WTC11 (cell line): ENCODE data around the gene TMEM259. TPM values are rescaled to one million over a fixed set of nuclear protein-coding genes. Genes with fewer than 3 reads are reported as not detected.

Source experiments
- ATAC-seq: fragments of 200-7000 bp; cut with Tn5 transposase; 2 replicates; pipeline ENCODE4 v1.10.0; 2021; ENCODE audit warnings: mild to moderate bottlenecking, moderate library complexity
- CTCF ChIA-PET: fragments of 300-600 bp; sonication (Branson Sonifier 250); formaldehyde crosslinking; loops from one replicate; lab custom pipeline; 2021; ENCODE audit warnings: antibody characterized with exemption; lab: Charles Lee
- POLR2A ChIA-PET: fragments of 350-600 bp; sonication (Branson Sonifier 250); formaldehyde crosslinking; loops from one replicate; lab custom pipeline; 2021; ENCODE audit warnings: antibody characterized with exemption; lab: Charles Lee
- DNase-seq: peaks from one replicate; pipeline ENCODE4 v3.0.0; 2021; ENCODE audit warnings: low spot score
- H3K27ac Mint-ChIP-seq: 2 replicates; pipeline ENCODE4 v1.8.0; 2021; ENCODE audit warnings: mixed read lengths
- H3K27me3 Mint-ChIP-seq: 2 replicates; pipeline ENCODE4 v1.8.0; 2021; ENCODE audit warnings: low read depth, mild to moderate bottlenecking, moderate library complexity, mixed read lengths
- H3K36me3 Mint-ChIP-seq: 2 replicates; pipeline ENCODE4 v1.8.0; 2021; ENCODE audit warnings: mixed read lengths
- H3K4me1 Mint-ChIP-seq: 2 replicates; pipeline ENCODE4 v1.8.0; 2022; ENCODE audit warnings: mixed read lengths
- H3K4me3 Mint-ChIP-seq: 2 replicates; pipeline ENCODE4 v1.8.0; 2021; ENCODE audit warnings: mild to moderate bottlenecking, moderate library complexity, mixed read lengths
- H3K9me3 Mint-ChIP-seq: 2 replicates; pipeline ENCODE4 v1.8.0; 2021; ENCODE audit warnings: mixed read lengths
- FOXK1 ChIP-seq: sonication (generic); formaldehyde crosslinking; IDR thresholded peaks from 2 replicates; pipeline ENCODE4 v1.8.0; 2022; ENCODE audit warnings: mild to moderate bottlenecking, moderate library complexity, missing genetic modification reagents
- GTF2I ChIP-seq: fragments of 250-450 bp; sonication (Bioruptor Pico); conservative IDR thresholded peaks from 2 replicates; pipeline ENCODE4 v1.4.0; 2021; ENCODE audit warnings: mild to moderate bottlenecking
- HMGA2 ChIP-seq: fragments of 250-450 bp; sonication (Bioruptor Pico); IDR thresholded peaks from 2 replicates; pipeline ENCODE4 v1.4.0; 2021; ENCODE audit warnings: mild to moderate bottlenecking, moderate library complexity
- JUN ChIP-seq: sonication (generic); formaldehyde crosslinking; IDR thresholded peaks from 2 replicates; pipeline ENCODE4 v1.8.0; 2023; ENCODE audit warnings: mild to moderate bottlenecking, missing genetic modification reagents
- RELA ChIP-seq: sonication (generic); formaldehyde crosslinking; IDR thresholded peaks from 2 replicates; pipeline ENCODE4 v1.8.1; 2022; ENCODE audit warnings: missing genetic modification reagents, mild to moderate bottlenecking, borderline replicate concordance
- RORB ChIP-seq: fragments of 250-450 bp; sonication (Bioruptor Pico); IDR thresholded peaks from 2 replicates; pipeline ENCODE4 v1.9.0; 2021; ENCODE audit warnings: mild to moderate bottlenecking
- SP1 ChIP-seq: sonication (generic); formaldehyde crosslinking; conservative IDR thresholded peaks from 2 replicates; pipeline ENCODE4 v1.8.1; 2022; ENCODE audit warnings: missing genetic modification reagents
- ZBTB21 ChIP-seq: sonication (generic); formaldehyde crosslinking; IDR thresholded peaks from 2 replicates; pipeline ENCODE4 v1.8.1; 2023; ENCODE audit warnings: mild to moderate bottlenecking, missing genetic modification reagents, borderline replicate concordance
- ZNF138 ChIP-seq: sonication (generic); formaldehyde crosslinking; conservative IDR thresholded peaks from 2 replicates; pipeline ENCODE4 v1.8.1; 2022; ENCODE audit warnings: mild to moderate bottlenecking, moderate library complexity, missing genetic modification reagents
- ZNF396 ChIP-seq: fragments of 250-450 bp; sonication (Bioruptor Pico); IDR thresholded peaks from 2 replicates; pipeline ENCODE4 v1.8.0; 2021; ENCODE audit warnings: mild to moderate bottlenecking, moderate library complexity, borderline replicate concordance
- ZNF416 ChIP-seq: fragments of 250-450 bp; sonication (Bioruptor Pico); IDR thresholded peaks from 2 replicates; pipeline ENCODE4 v1.9.0; 2021; ENCODE audit warnings: mild to moderate bottlenecking, inconsistent platforms
- total RNA-seq: library from RNA; stranded (reverse); gene quantifications from 3 replicates; pipeline ENCODE4 v1.2.3, GENCODE V29; 2021
- TF ChIP-seq, protein P1 (sequence below): sonication (generic); formaldehyde crosslinking; IDR thresholded peaks from 2 replicates; pipeline ENCODE4 v1.8.0; 2022; ENCODE audit warnings: mild to moderate bottlenecking, missing genetic modification reagents
- TF ChIP-seq, protein P2 (sequence below): sonication (generic); formaldehyde crosslinking; conservative IDR thresholded peaks from 2 replicates; pipeline ENCODE4 v1.8.1; 2022; ENCODE audit warnings: mild to moderate bottlenecking, missing genetic modification reagents
- TF ChIP-seq, protein P3 (sequence below): fragments of 250-450 bp; sonication (Bioruptor Pico); IDR thresholded peaks from 2 replicates; pipeline ENCODE4 v1.9.0; 2021; ENCODE audit warnings: mild to moderate bottlenecking
- TF ChIP-seq, protein P4 (sequence below): fragments of 250-450 bp; sonication (Bioruptor Pico); conservative IDR thresholded peaks from 2 replicates; pipeline ENCODE4 v1.9.0; 2021; ENCODE audit warnings: mild to moderate bottlenecking
- TF ChIP-seq, protein P5 (sequence below): sonication (generic); formaldehyde crosslinking; IDR thresholded peaks from 2 replicates; pipeline ENCODE4 v1.8.0; 2022; ENCODE audit warnings: mild to moderate bottlenecking, missing genetic modification reagents
- TF ChIP-seq, protein P6 (sequence below): sonication (generic); formaldehyde crosslinking; IDR thresholded peaks from 2 replicates; pipeline ENCODE4 v1.8.0; 2022; ENCODE audit warnings: missing genetic modification reagents
- TF ChIP-seq, protein P7 (sequence below): sonication (generic); formaldehyde crosslinking; IDR thresholded peaks from 2 replicates; pipeline ENCODE4 v1.8.1; 2022; ENCODE audit warnings: mild to moderate bottlenecking, moderate library complexity, missing genetic modification reagents
- TF ChIP-seq, protein P8 (sequence below): fragments of 250-450 bp; sonication (Bioruptor Pico); IDR thresholded peaks from 2 replicates; pipeline ENCODE4 v1.9.0; 2021; ENCODE audit warnings: moderate library complexity, mild to moderate bottlenecking, inconsistent platforms, borderline replicate concordance
- TF ChIP-seq, protein P9 (sequence below): sonication (generic); formaldehyde crosslinking; IDR thresholded peaks from 2 replicates; pipeline ENCODE4 v1.8.1; 2023; ENCODE audit warnings: mild to moderate bottlenecking, missing genetic modification reagents, borderline replicate concordance
- TF ChIP-seq, protein P10 (sequence below): sonication (generic); formaldehyde crosslinking; IDR thresholded peaks from 2 replicates; pipeline ENCODE4 v1.8.1; 2023; ENCODE audit warnings: mild to moderate bottlenecking, missing genetic modification reagents

TMEM259 gene
- total RNA-seq, 1 experiment from 2014 or later, result 202 TPM

DNA sequence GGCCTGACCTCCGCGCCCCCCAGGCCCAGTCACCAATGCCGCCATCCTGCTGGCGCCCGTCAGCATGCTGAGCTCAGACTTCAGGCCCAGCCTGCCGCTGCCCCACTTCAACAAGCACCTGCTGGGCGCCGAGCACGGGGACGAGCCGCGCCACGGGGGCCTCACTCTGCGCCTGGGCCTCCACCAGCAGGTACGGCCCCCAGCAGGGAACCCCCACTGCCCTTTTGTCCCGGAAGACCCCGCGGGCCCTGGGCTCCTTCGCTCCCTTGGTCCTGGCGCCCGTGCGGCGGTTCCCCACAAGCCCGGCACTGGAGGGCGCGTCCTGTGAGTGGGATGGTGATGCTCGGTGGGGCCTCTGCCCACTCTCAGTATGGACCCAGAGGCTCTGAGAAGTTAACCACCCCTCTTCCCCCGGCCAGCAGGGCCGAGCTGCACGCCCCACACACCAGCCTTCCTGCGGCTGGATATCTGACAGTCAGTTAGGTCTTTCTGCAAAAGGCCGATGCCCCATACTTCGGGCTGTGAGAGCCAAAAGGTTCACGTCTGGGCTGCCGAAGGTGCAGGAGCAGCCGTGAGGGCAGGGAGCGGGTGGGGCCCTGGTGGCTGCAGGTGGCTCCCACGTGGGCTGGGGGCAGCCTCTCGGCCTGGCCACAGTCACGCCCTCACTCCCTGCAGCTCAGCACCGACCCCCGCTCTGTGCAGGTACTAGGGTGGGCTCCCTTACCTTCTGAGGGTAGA lies 28.8 kb downstream of the TMEM259 start:
- no peak for ATAC-seq
- CTCF ChIA-PET, result interaction anchor here (1.2 to 1.3 kb wide), 2 partner anchors 90 to 252 kb away, joined by 3 read pairs; no protein-coding TSS in a partner anchor
- H3K4me1 Mint-ChIP-seq, result peaks cover 5% of the 10 kb centered on the region; the same call in 1 of the 2 replicates
- peaks cover 14% of the 10 kb centered on the region for H3K36me3 Mint-ChIP-seq
- H3K9me3 Mint-ChIP-seq, result no peaks in the 10 kb centered on the region
- peaks cover 7% of the 10 kb centered on the region for H3K27me3 Mint-ChIP-seq
- POLR2A ChIA-PET, result no interaction called here
- no peak overlapping the region for H3K4me3 Mint-ChIP-seq
- DNase-seq, result peak; percentile 12
- no peak overlapping the region for H3K27ac Mint-ChIP-seq
- TF ChIP-seq FOXK1 (CRISPR knock-in tag), result no peak
- no peak for TF ChIP-seq ZNF396 (CRISPR knock-in tag)
- TF ChIP-seq, protein P1, sequence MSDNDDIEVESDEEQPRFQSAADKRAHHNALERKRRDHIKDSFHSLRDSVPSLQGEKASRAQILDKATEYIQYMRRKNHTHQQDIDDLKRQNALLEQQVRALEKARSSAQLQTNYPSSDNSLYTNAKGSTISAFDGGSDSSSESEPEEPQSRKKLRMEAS, result no peak
- TF ChIP-seq, protein P2, sequence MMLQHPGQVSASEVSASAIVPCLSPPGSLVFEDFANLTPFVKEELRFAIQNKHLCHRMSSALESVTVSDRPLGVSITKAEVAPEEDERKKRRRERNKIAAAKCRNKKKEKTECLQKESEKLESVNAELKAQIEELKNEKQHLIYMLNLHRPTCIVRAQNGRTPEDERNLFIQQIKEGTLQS (CRISPR knock-in tag), result 0 out of 2 replicates have a peak, but pooled peaks have one; percentile 42
- TF ChIP-seq, protein P3, sequence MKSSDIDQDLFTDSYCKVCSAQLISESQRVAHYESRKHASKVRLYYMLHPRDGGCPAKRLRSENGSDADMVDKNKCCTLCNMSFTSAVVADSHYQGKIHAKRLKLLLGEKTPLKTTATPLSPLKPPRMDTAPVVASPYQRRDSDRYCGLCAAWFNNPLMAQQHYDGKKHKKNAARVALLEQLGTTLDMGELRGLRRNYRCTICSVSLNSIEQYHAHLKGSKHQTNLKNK (CRISPR knock-in tag), result no peak
- no peak for TF ChIP-seq HMGA2 (CRISPR knock-in tag)
- TF ChIP-seq, protein P4, sequence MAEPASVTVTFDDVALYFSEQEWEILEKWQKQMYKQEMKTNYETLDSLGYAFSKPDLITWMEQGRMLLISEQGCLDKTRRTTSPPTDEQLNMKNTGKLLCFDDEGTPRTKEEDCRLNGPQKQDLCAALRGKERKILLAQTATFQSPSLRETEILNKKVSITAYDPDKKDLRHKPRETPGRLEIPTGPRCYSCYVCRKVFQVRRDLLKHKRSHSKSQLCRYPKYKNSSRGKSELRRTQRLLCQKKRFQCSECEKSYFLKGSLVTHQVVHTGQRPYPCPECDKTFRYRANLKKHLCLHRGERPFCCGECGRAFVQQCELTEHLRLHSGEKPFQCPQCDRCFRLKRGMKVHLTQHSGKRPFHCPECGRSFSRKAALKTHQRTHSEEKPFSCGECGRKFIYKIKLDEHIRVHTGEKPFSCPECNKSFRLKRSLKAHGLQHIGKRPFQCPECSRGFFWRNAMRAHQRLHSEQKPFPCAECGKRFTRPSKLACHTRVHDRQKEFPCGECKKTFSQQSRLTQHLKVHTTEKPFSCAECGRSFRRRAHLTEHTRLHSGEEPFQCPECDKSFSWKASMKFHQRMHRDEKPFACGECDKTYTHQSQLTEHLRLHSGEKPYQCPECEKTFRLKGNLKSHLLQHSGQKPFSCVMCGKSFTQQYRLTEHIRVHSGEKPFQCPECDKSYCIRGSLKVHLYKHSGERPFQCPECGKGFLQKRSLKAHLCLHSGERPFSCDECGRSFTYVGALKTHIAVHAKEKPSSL (CRISPR knock-in tag), result no peak
- no peak for TF ChIP-seq JUN (CRISPR knock-in tag)
- no peak for TF ChIP-seq ZBTB21 (CRISPR knock-in tag)
- TF ChIP-seq RELA (CRISPR knock-in tag), result peak; percentile 18; the same call in 1 of the 2 replicates
- TF ChIP-seq, protein P5, sequence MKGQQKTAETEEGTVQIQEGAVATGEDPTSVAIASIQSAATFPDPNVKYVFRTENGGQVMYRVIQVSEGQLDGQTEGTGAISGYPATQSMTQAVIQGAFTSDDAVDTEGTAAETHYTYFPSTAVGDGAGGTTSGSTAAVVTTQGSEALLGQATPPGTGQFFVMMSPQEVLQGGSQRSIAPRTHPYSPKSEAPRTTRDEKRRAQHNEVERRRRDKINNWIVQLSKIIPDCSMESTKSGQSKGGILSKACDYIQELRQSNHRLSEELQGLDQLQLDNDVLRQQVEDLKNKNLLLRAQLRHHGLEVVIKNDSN (CRISPR knock-in tag), result no peak
- TF ChIP-seq SP1, result peak; percentile 53; the same call in 1 of the 2 replicates
- TF ChIP-seq, protein P6, sequence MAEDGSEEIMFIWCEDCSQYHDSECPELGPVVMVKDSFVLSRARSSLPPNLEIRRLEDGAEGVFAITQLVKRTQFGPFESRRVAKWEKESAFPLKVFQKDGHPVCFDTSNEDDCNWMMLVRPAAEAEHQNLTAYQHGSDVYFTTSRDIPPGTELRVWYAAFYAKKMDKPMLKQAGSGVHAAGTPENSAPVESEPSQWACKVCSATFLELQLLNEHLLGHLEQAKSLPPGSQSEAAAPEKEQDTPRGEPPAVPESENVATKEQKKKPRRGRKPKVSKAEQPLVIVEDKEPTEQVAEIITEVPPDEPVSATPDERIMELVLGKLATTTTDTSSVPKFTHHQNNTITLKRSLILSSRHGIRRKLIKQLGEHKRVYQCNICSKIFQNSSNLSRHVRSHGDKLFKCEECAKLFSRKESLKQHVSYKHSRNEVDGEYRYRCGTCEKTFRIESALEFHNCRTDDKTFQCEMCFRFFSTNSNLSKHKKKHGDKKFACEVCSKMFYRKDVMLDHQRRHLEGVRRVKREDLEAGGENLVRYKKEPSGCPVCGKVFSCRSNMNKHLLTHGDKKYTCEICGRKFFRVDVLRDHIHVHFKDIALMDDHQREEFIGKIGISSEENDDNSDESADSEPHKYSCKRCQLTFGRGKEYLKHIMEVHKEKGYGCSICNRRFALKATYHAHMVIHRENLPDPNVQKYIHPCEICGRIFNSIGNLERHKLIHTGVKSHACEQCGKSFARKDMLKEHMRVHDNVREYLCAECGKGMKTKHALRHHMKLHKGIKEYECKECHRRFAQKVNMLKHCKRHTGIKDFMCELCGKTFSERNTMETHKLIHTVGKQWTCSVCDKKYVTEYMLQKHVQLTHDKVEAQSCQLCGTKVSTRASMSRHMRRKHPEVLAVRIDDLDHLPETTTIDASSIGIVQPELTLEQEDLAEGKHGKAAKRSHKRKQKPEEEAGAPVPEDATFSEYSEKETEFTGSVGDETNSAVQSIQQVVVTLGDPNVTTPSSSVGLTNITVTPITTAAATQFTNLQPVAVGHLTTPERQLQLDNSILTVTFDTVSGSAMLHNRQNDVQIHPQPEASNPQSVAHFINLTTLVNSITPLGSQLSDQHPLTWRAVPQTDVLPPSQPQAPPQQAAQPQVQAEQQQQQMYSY (CRISPR knock-in tag), result no peak
- TF ChIP-seq ZNF138, result no peak
- TF ChIP-seq, protein P7, sequence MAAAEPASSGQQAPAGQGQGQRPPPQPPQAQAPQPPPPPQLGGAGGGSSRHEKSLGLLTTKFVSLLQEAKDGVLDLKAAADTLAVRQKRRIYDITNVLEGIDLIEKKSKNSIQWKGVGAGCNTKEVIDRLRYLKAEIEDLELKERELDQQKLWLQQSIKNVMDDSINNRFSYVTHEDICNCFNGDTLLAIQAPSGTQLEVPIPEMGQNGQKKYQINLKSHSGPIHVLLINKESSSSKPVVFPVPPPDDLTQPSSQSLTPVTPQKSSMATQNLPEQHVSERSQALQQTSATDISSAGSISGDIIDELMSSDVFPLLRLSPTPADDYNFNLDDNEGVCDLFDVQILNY (CRISPR knock-in tag), result no peak
- TF ChIP-seq, protein P8, sequence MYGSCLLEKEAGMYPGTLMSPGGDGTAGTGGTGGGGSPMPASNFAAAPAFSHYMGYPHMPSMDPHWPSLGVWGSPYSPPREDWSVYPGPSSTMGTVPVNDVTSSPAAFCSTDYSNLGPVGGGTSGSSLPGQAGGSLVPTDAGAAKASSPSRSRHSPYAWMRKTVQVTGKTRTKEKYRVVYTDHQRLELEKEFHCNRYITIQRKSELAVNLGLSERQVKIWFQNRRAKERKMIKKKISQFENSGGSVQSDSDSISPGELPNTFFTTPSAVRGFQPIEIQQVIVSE (CRISPR knock-in tag), result no peak
- TF ChIP-seq ZNF416 (CRISPR knock-in tag), result 0 out of 2 replicates have a peak, but pooled peaks have one; percentile 52
- TF ChIP-seq, protein P9, sequence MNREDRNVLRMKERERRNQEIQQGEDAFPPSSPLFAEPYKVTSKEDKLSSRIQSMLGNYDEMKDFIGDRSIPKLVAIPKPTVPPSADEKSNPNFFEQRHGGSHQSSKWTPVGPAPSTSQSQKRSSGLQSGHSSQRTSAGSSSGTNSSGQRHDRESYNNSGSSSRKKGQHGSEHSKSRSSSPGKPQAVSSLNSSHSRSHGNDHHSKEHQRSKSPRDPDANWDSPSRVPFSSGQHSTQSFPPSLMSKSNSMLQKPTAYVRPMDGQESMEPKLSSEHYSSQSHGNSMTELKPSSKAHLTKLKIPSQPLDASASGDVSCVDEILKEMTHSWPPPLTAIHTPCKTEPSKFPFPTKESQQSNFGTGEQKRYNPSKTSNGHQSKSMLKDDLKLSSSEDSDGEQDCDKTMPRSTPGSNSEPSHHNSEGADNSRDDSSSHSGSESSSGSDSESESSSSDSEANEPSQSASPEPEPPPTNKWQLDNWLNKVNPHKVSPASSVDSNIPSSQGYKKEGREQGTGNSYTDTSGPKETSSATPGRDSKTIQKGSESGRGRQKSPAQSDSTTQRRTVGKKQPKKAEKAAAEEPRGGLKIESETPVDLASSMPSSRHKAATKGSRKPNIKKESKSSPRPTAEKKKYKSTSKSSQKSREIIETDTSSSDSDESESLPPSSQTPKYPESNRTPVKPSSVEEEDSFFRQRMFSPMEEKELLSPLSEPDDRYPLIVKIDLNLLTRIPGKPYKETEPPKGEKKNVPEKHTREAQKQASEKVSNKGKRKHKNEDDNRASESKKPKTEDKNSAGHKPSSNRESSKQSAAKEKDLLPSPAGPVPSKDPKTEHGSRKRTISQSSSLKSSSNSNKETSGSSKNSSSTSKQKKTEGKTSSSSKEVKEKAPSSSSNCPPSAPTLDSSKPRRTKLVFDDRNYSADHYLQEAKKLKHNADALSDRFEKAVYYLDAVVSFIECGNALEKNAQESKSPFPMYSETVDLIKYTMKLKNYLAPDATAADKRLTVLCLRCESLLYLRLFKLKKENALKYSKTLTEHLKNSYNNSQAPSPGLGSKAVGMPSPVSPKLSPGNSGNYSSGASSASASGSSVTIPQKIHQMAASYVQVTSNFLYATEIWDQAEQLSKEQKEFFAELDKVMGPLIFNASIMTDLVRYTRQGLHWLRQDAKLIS (CRISPR knock-in tag), result no peak
- TF ChIP-seq RORB, result no peak
- TF ChIP-seq, protein P10, sequence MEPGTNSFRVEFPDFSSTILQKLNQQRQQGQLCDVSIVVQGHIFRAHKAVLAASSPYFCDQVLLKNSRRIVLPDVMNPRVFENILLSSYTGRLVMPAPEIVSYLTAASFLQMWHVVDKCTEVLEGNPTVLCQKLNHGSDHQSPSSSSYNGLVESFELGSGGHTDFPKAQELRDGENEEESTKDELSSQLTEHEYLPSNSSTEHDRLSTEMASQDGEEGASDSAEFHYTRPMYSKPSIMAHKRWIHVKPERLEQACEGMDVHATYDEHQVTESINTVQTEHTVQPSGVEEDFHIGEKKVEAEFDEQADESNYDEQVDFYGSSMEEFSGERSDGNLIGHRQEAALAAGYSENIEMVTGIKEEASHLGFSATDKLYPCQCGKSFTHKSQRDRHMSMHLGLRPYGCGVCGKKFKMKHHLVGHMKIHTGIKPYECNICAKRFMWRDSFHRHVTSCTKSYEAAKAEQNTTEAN, result no peak
- no peak for TF ChIP-seq GTF2I (CRISPR knock-in tag)
